ENCODE measurements around the gene ARL13A.

- TF ChIP-seq POLR2A (IDR thresholded peaks at IDR 0.05) = no peak
- TF ChIP-seq, protein P1, sequence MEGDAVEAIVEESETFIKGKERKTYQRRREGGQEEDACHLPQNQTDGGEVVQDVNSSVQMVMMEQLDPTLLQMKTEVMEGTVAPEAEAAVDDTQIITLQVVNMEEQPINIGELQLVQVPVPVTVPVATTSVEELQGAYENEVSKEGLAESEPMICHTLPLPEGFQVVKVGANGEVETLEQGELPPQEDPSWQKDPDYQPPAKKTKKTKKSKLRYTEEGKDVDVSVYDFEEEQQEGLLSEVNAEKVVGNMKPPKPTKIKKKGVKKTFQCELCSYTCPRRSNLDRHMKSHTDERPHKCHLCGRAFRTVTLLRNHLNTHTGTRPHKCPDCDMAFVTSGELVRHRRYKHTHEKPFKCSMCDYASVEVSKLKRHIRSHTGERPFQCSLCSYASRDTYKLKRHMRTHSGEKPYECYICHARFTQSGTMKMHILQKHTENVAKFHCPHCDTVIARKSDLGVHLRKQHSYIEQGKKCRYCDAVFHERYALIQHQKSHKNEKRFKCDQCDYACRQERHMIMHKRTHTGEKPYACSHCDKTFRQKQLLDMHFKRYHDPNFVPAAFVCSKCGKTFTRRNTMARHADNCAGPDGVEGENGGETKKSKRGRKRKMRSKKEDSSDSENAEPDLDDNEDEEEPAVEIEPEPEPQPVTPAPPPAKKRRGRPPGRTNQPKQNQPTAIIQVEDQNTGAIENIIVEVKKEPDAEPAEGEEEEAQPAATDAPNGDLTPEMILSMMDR (IDR thresholded peaks at IDR 0.05) = no peak
Measured at GRCh38 chrX:100979881-100980607, 10.5 kb downstream of the ARL13A start.
